GM13976 (cell line): Measurements from ENCODE around the gene ZKSCAN4.
A peak's percentile ranks its signal among the peaks of the same experiment; 100 is the strongest.

Source experiments
- DNase-seq: peaks from one replicate; pipeline ENCODE4 v3.0.0; 2012; ENCODE audit warnings: low spot score
- CTCF ChIP-seq: IDR thresholded peaks from 2 replicates; pipeline ENCODE4 v1.5.1; 2012; ENCODE audit warnings: borderline replicate concordance, mild to moderate bottlenecking; ENCODE audit not compliant: insufficient read depth; ENCODE audit errors: extremely low read depth, missing control alignments, control extremely low read depth
- in situ Hi-C: fragments of 300-500 bp; cut with MboI; formaldehyde crosslinking; loops from one replicate; pipeline ENCODE4 v1.12.0; 2022; ENCODE audit warnings: low sequenced_read_pairs, mixed read lengths, inconsistent platforms; ENCODE audit not compliant: unreplicated experiment

ZKSCAN4 gene

GRCh38 chr6:28211840-28212509 is 40.1 kb downstream of the ZKSCAN4 start:
- no peak for DNase-seq
- in situ Hi-C loops = no loop called here
- no peak for TF ChIP-seq CTCF

GRCh38 chr6:28209753-28210535 is 42.1 kb downstream of the ZKSCAN4 start:
- TF ChIP-seq CTCF = no peak
- no peak for DNase-seq
- in situ Hi-C loops = no loop called here

GRCh38 chr6:28208111-28208659 is 43.9 kb downstream of the ZKSCAN4 start:
- no peak for TF ChIP-seq CTCF
- DNase-seq = no peak
- in situ Hi-C loops = no loop called here

- in situ Hi-C loops = no loop called here
- DNase-seq = peak; percentile 69
- TF ChIP-seq CTCF = no peak
These were observed 44.5 kb downstream of the ZKSCAN4 start for GRCh38 chr6:28207510-28208110.

GRCh38 chr6:28206928-28207509 is 45.0 kb downstream of the ZKSCAN4 start:
- TF ChIP-seq CTCF = no peak
- no peak for DNase-seq
- in situ Hi-C loops = no loop called here

- no peak for TF ChIP-seq CTCF
- no peak for DNase-seq
These were observed 45.5 kb downstream of the ZKSCAN4 start for GRCh38 chr6:28206527-28206926.

More at GRCh38 chr6:28206527-28206926, 45.5 kb downstream of the ZKSCAN4 start:
- in situ Hi-C loops = no loop called here
